Retinal pigment epithelial cell (primary cell): ENCODE results near the gene LILRA1.
"Not testable (repeated sequence)": the region's sequence is repeated elsewhere in the genome, so short reads cannot be mapped to it uniquely, and the experiment has no call there.

Experiments used
- DNase-seq: peaks from one replicate; pipeline ENCODE4 v3.0.0-alpha.2; 2010; ENCODE audit warnings: low read depth
- H3K4me3 ChIP-seq: 2 replicates; pipeline ENCODE4 v1.5.1; 2011; ENCODE audit warnings: mild to moderate bottlenecking, low read length, control low read depth, moderate library complexity
- TF ChIP-seq, protein P1 (sequence below): conservative IDR thresholded peaks from 2 replicates; pipeline ENCODE4 v1.5.1; 2011; ENCODE audit warnings: low read depth, low read length, control low read depth, inconsistent platforms

Gene LILRA1

DNA sequence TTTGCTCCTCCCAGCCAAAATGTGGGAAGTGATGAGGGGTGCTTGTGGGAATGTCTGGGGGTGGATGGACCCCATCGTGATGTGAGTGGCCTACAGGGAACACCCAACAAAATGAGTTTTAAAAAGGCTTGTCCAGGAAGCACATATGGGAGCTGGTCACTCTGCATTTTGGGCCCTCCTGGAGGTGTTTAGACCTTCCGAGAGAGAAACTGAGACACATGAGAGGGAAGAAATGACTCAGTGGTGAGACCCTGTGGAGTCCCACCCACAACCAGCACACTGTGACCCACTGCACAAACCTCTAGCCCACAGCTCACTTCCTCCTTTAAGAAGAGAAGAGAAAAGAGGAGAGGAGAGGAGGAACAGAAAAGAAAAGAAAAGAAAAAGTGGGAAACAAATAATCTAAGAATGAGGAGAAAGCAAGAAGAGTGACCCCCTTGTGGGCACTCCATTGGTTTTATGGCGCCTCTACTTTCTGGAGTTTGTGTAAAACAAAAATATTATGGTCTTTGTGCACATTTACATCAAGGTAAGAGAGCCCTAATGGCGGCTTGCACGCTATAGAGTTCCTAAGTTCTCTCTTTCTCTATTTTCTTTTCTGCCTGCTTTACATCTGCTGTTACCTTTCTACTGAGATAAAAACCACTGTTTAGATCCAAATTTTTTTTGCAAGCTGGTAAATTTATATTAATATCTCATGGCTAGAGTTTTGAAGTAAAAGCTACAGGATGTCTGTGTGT lies 23.6 kb downstream of the LILRA1 start:
- H3K4me3 ChIP-seq, result no peak overlapping the region
- no peak for DNase-seq
- TF ChIP-seq, protein P1, sequence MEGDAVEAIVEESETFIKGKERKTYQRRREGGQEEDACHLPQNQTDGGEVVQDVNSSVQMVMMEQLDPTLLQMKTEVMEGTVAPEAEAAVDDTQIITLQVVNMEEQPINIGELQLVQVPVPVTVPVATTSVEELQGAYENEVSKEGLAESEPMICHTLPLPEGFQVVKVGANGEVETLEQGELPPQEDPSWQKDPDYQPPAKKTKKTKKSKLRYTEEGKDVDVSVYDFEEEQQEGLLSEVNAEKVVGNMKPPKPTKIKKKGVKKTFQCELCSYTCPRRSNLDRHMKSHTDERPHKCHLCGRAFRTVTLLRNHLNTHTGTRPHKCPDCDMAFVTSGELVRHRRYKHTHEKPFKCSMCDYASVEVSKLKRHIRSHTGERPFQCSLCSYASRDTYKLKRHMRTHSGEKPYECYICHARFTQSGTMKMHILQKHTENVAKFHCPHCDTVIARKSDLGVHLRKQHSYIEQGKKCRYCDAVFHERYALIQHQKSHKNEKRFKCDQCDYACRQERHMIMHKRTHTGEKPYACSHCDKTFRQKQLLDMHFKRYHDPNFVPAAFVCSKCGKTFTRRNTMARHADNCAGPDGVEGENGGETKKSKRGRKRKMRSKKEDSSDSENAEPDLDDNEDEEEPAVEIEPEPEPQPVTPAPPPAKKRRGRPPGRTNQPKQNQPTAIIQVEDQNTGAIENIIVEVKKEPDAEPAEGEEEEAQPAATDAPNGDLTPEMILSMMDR, result no peak

DNA sequence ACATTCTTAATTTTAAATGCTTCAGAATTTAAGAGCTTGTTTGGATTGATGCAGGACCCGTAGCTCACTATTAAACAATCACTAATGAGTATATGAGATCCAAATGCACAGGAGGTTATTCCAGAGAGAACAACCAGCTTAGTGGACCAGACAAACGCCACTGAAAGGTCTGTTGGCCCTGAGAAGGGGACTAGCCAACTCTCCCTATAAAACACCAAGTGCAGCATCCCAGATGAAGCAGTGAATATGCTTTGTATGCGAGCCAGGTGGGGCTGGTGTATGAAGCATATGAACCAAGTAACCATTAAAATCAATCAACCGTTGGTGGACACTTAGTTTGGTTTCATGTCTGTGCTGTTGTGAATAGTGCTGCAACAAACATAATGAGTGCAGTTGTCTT lies 27.0 kb downstream of the LILRA1 start:
- TF ChIP-seq, protein P1, result no peak
- no peak for DNase-seq
- no peak overlapping the region for H3K4me3 ChIP-seq

DNA sequence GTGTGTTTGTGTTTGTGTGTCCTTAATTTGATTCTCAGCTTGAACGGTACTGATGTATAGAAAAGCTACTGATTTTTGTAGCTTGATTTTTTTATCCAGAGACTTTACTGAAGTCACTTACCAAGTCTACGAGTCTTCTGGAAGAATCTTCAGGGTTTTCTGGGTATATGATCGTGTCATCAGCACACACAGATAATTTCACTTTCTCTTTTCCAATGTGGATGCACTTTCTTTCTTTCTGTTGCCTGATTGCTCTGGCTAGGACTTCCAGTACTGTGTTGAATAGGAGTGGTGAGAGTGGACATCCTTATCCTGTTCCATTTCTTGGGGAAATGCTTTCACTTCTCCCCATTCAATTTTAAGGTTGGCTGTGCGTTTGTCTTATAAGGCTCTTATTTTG lies 29.0 kb downstream of the LILRA1 start:
- DNase-seq, result no peak
- TF ChIP-seq, protein P1, result no peak

DNA sequence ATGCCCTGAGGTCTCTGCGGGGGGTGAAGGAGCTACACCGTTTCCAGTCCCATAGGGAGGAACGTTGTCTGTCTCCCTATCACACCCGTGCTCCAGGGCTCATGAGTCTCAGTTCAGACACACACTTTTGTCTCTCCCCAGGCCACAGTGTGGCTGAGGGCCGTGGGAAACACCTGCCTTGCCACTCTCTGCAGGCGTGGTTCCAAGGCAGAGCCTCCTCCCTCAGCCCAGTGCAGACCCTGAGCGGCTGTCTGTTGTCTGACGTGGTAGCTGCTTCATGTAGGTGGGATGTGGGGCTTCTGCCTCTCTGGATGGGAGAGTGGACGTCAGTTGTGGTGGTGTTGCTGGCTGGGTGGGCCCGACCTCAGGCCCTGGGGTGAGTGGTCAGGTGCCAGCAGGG lies 30.8 kb downstream of the LILRA1 start:
- not testable (repeated sequence) for H3K4me3 ChIP-seq, DNase-seq

More for the DNA sequence above, 29.0 kb downstream of the LILRA1 start:
- H3K4me3 ChIP-seq, result no peak overlapping the region

DNA sequence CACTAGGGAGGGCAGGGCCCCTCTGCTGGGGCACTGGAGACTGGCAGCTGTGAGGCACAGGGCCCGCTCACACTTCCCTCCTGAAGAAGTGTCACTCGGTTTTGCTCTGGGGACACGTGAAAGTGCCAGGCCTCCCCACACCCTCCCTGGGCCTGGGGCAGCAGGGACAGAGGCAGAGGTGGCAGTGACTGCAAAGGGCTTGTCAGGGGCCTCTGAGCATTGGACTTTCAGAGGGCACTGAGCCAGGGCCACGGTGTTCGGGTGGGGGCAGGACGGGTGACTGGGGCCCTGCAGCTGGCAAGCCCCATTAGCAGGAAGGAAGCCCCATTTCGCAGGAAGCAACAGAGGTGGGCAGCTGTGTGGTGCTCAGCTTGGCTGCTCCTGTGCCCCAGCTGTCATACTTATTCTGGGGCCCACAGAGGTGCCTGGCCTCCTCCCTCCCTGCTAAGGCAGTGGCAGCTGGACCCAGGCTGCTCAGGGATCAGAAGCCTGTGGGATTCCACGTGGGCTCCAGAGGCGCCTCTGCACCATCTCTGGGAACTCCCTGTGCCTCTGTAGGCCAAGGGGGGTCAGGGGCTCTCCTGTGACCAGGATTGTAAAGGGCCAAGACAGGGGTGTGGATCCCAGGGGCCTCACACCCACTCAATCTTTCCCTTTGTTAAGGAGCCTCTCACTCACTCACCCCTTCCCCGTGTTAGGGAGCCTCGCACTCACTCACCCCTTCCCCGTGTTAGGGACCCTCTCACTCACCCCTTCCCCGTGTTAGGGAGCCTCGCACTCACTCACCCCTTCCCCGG lies 31.7 kb downstream of the LILRA1 start:
- DNase-seq, H3K4me3 ChIP-seq: not testable (repeated sequence)

DNA sequence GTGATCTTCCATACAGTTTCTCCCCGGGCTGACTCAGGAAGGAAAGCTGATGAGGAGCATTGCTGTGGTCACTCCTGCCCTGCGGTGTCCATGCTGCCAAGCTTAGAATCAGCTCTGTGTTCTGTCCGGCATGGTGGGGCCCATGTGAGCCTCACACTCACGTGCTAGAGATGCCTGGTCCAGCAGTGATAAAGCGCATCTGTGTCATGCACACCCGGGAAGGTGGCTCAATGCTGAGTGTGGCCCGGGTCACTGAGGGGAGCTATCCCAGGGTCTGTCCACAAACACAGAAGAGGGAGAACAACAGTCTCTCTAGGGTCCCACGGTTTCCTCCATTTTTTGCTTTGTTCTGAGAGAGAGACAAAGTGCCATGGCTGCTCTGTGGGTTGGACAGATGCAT lies 33.3 kb downstream of the LILRA1 start:
- H3K4me3 ChIP-seq, result no peak overlapping the region
- TF ChIP-seq, protein P1, result no peak
- DNase-seq, result no peak

DNA sequence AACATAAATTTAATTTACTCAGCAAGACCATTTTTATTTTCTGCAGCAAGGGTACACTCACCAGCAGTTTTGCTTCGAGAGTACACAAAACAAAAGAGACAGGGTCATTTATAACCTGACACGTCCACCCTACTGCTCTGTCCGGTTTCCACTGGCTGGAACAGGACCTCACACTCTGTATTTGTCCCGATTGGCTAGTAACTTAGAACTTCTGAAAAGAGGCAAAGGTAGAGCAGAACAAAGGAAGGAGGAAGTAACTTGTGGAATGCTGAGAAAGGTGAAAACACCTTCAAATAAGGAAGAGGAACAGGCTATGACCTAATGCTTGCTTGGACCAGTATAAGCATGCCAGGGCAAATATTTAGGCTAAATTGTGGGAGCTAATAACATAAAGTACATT lies 34.5 kb downstream of the LILRA1 start:
- not testable (repeated sequence) for DNase-seq, H3K4me3 ChIP-seq

DNA sequence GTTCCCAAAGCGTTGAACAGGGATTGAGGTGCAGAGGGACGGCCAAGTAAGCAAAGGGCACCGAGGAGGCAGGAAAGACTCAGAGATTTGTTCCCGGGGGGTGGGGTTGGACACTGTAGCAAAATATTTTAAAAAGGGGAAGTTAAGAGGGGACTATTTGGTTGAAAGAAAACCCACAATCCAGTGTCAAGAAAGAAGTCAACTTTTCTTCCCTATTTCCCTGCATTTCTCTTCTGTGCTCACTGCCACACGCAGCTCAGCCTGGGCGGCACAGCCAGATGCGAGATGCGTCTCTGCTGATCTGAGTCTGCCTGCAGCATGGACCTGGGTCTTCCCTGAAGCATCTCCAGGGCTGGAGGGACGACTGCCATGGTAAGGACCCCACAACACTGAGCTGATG lies 36.8 kb downstream of the LILRA1 start, which contains the start of gene LILRB1:
Gene LILRB1, plus strand, starts transcription at position 223 of the 400 bp plus-strand sequence. CDS start 590 bp downstream, outside the sequence.
- not testable (repeated sequence) for DNase-seq, H3K4me3 ChIP-seq

DNA sequence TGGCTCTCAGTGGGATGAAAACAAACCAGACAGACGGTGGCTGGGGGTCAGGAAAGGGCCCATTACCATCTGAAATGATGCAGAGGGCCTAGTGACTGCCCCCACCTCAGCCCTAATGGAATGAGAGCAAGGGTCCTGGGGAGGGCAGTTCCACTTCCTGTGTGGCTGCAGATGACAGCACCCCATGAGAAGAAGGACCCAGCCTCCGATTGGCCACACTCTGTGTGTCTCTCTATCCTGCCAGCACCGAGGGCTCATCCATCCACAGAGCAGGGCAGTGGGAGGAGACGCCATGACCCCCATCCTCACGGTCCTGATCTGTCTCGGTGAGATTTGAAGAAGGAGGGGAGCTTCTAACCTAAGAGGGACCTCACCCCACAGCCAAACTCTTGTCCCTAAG lies 37.4 kb downstream of the LILRA1 start:
- no peak overlapping the region for H3K4me3 ChIP-seq
- DNase-seq, result no peak
- TF ChIP-seq, protein P1, result no peak

DNA sequence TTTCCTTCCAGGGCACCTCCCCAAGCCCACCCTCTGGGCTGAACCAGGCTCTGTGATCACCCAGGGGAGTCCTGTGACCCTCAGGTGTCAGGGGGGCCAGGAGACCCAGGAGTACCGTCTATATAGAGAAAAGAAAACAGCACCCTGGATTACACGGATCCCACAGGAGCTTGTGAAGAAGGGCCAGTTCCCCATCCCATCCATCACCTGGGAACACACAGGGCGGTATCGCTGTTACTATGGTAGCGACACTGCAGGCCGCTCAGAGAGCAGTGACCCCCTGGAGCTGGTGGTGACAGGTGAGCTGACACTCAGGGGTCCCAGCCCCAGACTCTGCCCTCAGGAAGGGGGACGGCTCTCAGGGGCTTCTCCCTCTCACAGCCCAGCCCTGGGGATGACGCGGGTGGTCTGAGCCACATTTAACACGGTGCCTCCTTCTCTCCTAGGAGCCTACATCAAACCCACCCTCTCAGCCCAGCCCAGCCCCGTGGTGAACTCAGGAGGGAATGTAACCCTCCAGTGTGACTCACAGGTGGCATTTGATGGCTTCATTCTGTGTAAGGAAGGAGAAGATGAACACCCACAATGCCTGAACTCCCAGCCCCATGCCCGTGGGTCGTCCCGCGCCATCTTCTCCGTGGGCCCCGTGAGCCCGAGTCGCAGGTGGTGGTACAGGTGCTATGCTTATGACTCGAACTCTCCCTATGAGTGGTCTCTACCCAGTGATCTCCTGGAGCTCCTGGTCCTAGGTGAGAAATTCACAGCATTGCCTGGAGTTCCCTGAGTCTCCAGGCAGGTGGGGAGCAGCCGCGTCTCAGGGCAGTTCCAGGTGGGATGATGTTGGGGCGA lies 38.3 kb downstream of the LILRA1 start:
- H3K4me3 ChIP-seq, result not testable (repeated sequence)

DNA sequence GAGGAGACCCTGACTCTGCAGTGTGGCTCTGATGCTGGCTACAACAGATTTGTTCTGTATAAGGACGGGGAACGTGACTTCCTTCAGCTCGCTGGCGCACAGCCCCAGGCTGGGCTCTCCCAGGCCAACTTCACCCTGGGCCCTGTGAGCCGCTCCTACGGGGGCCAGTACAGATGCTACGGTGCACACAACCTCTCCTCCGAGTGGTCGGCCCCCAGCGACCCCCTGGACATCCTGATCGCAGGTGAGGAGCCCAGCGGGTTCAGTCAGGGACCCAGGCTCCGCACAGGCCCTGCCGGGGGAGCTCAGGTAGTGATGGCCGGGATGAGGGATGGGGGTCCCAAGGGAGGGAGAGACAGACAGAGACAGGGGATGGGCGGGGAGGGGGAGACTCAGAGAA lies 39.1 kb downstream of the LILRA1 start:
- not testable (repeated sequence) for DNase-seq, H3K4me3 ChIP-seq

More for the DNA sequence above, 38.3 kb downstream of the LILRA1 start:
- not testable (repeated sequence) for DNase-seq
